ACC112 (cell line): ENCODE data around the gene DYNC1I1.

Source experiments
- H2AFZ ChIP-seq: fragments of 200-600 bp; sonication (generic); one replicate; pipeline ENCODE4 v1.6.0; 2017; ENCODE audit warnings: antibody characterized with exemption, low read length; ENCODE audit not compliant: unreplicated experiment
- H3K27ac ChIP-seq: fragments of 200-600 bp; sonication (generic); 2 replicates; pipeline ENCODE4 v1.5.1; 2014; ENCODE audit warnings: low read depth, mild to moderate bottlenecking, antibody characterized with exemption, low read length, moderate library complexity
- H3K27me3 ChIP-seq: fragments of 200-600 bp; sonication (generic); 2 replicates; pipeline ENCODE4 v1.6.1; 2014; ENCODE audit warnings: mild to moderate bottlenecking, antibody characterized with exemption, low read length, moderate library complexity, mixed read lengths; ENCODE audit not compliant: insufficient read depth
- H3K36me3 ChIP-seq: fragments of 200-600 bp; sonication (generic); 2 replicates; pipeline ENCODE4 v1.6.1; 2016; ENCODE audit warnings: mild to moderate bottlenecking, antibody characterized with exemption, low read length, moderate library complexity, mixed read lengths; ENCODE audit not compliant: insufficient read depth
- H3K4me1 ChIP-seq: fragments of 200-600 bp; sonication (generic); one replicate; pipeline ENCODE4 v1.6.1; 2016; ENCODE audit warnings: low read length, mixed read lengths; ENCODE audit not compliant: insufficient read depth, unreplicated experiment, control insufficient read depth
- H3K4me3 ChIP-seq: fragments of 200-600 bp; sonication (generic); 2 replicates; pipeline ENCODE4 v1.5.1; 2014; ENCODE audit warnings: mild to moderate bottlenecking, low read depth, low read length
- H3K79me2 ChIP-seq: fragments of 200-600 bp; sonication (generic); one replicate; pipeline ENCODE4 v1.6.0; 2016; ENCODE audit warnings: low read length; ENCODE audit not compliant: control insufficient read depth, unreplicated experiment, insufficient read depth

The DYNC1I1 gene

DNA sequence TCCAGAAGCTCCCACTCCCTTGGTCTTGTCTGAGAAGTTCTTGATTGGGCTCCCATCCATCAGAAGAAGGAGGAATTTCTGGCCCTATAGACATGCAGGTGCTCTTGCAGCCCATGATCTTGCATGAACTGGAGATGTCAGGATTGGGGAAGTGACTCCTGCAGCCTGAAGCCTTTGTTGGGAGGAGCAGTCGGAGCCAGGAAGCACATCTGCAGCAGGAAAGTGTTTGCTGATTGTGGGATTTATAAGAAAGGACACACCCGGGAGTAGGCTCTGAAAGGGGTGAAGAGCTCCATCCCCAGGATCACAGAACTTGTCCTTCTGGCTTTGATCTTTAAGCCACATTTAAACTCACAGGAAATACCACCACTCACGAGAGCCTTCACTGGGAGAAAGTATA, 185.2 kb downstream of the DYNC1I1 start:
- H3K27me3 ChIP-seq = peaks cover 40% of the 10 kb centered on the region; the same call in 1 of the 2 replicates
- no peak overlapping the region for H3K4me3 ChIP-seq
- no peaks in the 10 kb centered on the region for H3K79me2 ChIP-seq
- H2AFZ ChIP-seq = no peak overlapping the region
- no peaks in the 10 kb centered on the region for H3K4me1 ChIP-seq
- no peak overlapping the region for H3K27ac ChIP-seq
- no peaks in the 10 kb centered on the region for H3K36me3 ChIP-seq

DNA sequence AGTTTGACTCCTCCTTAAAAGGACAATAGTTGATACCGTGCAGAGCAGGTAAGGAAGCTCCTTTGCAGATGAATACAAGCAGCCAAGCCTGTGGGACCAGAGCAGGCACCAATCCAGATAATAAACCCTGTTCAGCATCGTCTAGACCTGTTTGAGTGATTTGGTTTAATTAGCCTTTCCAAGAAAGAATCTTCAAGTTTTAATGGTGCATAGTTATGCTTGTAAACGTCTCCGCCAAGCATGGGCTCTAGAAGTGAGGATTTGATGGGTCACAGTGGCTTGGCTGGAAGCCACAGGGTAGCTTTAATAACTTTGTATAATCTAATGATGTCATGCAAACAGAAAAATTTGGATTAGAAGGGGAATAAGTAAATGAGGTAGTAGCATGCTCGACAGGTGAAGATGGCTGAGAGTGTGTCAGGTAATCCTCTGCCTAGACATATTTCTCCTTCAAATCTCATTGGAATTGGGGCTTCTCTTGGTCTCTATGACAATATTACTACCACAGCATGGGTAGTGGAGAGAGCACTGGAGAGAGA, 188.4 kb downstream of the DYNC1I1 start:
- Histone ChIP-seq H3K36me3 (no peaks in the 10 kb centered on the region), H3K4me1 (no peaks in the 10 kb centered on the region), H3K27ac (no peak overlapping the region), H3K4me3 (no peak overlapping the region), H3K79me2 (no peaks in the 10 kb centered on the region), H3K27me3 (peaks cover 41% of the 10 kb centered on the region; the same call in 1 of the 2 replicates), H2AFZ (no peak overlapping the region)

DNA sequence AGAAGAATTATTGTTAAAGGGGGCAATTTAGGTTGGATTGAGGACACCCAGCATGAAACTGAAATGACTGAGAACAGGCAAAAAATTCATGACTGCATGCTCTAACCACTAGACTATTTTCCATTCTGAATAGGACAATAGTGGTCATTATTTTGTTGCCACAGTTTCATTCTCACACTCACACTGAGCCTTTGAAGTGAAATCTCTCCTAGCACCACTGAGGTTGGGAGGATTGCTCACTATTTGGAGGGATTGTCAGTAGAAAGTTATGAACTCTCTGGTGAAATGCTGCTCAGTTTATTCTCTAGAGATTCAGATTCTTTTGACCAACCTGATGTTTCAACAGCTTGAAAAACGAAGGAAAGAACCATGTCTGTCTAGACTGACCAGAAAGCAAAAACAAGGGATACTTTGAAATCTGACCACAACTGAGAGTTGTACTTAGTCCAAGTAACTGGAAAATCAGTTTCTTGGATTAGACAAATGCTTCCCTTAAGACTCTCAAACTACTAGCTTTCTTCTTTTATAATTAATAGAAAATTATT, 191.2 kb downstream of the DYNC1I1 start:
- peaks cover 32% of the 10 kb centered on the region; the same call in 1 of the 2 replicates for H3K27me3 ChIP-seq
- no peak overlapping the region for H3K27ac ChIP-seq
- H2AFZ ChIP-seq = no peak overlapping the region
- no peaks in the 10 kb centered on the region for H3K36me3 ChIP-seq
- H3K4me1 ChIP-seq = no peaks in the 10 kb centered on the region
- no peak overlapping the region for H3K4me3 ChIP-seq
- H3K79me2 ChIP-seq = no peaks in the 10 kb centered on the region

DNA sequence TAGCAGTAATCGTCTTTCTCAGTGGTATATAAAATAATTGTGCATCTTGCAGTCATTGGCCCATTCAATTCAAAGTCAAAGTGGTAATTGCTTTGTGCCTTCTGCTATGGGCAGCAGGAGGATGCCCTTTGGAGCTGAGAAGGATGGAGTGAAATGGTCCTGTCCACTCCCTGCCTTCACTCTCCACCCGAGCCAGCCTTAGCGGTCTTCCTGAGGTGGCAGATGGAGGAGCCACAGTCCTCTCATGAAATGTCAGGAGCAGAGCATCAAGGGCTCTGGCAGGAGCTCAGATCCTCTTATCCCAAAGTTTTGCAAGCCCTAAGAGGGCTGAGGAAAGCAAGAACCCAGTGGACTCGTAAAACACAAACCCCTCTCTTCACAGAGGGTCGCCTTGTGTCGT, 199.4 kb downstream of the DYNC1I1 start:
- Histone ChIP-seq H3K27me3 (peaks cover 8% of the 10 kb centered on the region), H3K79me2 (no peaks in the 10 kb centered on the region), H3K27ac (no peak overlapping the region), H2AFZ (no peak overlapping the region), H3K4me3 (no peak overlapping the region), H3K4me1 (no peaks in the 10 kb centered on the region), H3K36me3 (no peaks in the 10 kb centered on the region)

DNA sequence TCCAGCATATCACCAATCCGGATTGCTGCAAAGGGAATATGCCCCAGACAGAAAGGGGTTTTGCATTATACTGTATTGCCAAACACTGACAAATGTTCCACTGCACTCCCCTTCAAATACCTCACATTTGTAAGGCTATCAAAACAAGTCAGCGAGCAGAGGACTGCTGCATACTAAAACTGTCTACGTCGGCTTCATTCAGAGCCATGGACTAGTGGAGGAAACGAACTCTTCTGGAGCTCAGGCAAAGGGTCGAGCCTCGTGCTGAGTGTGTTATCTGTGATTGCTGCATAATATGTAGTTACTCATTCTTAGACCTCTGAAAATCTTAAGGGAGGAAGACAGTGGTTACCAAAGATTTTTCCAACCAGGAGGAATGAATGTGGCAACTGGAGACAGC, 200.2 kb downstream of the DYNC1I1 start:
- Histone ChIP-seq H2AFZ (no peak overlapping the region), H3K4me1 (no peaks in the 10 kb centered on the region), H3K27ac (no peak overlapping the region), H3K27me3 (peaks cover 8% of the 10 kb centered on the region), H3K79me2 (no peaks in the 10 kb centered on the region), H3K36me3 (no peaks in the 10 kb centered on the region), H3K4me3 (no peak overlapping the region)

DNA sequence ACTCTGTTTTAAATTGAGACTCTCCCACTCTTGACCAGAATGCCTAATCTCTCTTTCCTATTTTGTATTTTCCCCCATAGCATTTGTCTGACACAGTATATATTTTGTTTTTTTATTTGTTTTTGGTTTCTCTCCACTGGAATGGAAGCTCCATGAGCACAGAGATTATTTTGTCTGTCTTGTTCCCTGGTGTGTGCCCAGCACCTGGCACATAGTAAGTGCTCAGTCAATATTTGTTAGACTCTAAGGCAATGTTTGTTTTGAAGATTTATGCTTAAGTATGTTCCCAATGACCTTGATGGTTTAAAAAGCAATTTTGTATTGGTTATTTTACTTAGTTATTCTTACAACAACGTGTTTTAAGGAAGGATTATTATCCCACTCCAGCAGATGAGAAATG, 201.8 kb downstream of the DYNC1I1 start:
- H3K36me3 ChIP-seq = no peaks in the 10 kb centered on the region
- no peak overlapping the region for H2AFZ ChIP-seq
- H3K4me1 ChIP-seq = no peaks in the 10 kb centered on the region
- H3K79me2 ChIP-seq = no peaks in the 10 kb centered on the region
- peaks cover 8% of the 10 kb centered on the region for H3K27me3 ChIP-seq
- H3K27ac ChIP-seq = no peak overlapping the region
- H3K4me3 ChIP-seq = no peak overlapping the region

DNA sequence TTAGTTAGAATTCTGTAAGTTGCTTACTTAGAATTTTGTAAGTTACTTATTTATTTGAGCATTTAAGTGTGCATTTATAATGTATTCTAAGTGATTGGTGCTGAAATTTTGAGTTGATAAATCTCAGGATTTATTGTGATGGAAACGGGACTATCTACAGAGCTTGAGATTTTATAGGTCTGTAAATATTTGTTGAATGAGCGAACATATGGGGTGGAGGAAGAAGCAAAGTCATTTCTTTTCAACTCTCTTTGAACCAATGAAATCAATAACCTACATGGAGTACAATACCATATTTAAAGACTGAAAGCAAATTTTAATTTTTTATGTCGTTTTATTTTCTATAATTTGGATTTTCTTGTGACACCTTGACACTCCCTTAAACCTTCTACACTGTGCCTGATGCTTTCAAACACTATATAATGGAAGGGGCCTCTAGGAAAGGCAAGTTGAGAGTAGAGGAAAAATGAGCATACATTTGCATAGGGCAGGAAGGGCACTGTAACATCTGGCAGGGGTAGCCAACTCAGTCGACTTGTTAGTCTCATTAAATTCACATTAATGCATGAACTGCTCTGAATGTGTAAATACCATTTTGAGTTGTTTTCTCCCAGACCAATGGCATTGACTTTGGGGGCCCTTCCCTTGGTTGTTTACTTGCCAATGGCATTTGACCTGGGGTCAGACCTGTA, 204.2 kb downstream of the DYNC1I1 start:
- H3K4me1 ChIP-seq = no peaks in the 10 kb centered on the region
- no peak overlapping the region for H2AFZ ChIP-seq
- no peak overlapping the region for H3K27ac ChIP-seq

DNA sequence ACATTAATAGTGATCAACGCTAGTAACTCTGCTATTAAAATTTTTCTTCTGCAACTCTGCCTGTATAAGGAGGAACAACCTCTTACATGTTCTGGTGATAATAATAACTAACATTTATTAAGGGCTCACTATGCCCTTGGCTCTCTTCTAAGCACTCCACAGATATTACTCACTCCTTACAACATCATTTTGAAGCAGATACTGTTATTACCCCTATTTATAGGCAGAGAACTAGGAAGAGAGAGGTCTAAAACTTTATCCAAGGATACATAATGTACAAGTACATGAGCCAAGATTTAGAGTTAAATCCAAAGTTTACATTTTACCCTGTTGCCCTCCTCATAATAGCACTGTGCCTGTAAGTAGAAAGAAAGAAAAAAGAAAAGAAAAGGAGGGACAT, 205.6 kb downstream of the DYNC1I1 start:
- Histone ChIP-seq H3K27me3 (peaks cover 8% of the 10 kb centered on the region), H3K36me3 (no peaks in the 10 kb centered on the region), H2AFZ (no peak overlapping the region), H3K79me2 (no peaks in the 10 kb centered on the region), H3K4me1 (no peaks in the 10 kb centered on the region), H3K27ac (no peak overlapping the region), H3K4me3 (no peak overlapping the region)

More for the DNA sequence above, 204.2 kb downstream of the DYNC1I1 start:
- Histone ChIP-seq H3K27me3 (peaks cover 8% of the 10 kb centered on the region), H3K36me3 (no peaks in the 10 kb centered on the region), H3K4me3 (no peak overlapping the region), H3K79me2 (no peaks in the 10 kb centered on the region)

DNA sequence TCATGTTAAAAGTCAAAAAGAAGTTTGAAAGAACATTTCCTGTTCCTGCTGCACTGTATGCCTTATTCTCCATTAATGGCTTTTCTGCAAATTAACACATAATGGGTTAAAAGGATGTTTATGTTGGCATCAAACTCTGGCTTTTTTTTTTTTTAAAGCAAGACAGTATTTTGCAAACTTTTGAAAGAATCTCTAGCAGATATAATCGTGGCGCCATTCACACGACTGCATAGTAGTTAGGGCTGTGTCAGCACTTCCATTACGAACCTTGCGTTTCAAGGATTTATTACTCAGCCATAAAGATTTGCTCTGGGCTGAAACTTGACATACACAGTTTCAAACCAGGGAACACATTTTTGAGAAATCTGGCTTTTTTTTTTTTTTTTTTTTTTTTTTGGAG, 207.8 kb downstream of the DYNC1I1 start:
- Histone ChIP-seq H3K4me1 (no peaks in the 10 kb centered on the region), H3K79me2 (no peaks in the 10 kb centered on the region), H3K4me3 (no peak overlapping the region), H3K27me3 (peaks cover 3% of the 10 kb centered on the region), H3K27ac (no peak overlapping the region), H3K36me3 (no peaks in the 10 kb centered on the region), H2AFZ (no peak overlapping the region)

DNA sequence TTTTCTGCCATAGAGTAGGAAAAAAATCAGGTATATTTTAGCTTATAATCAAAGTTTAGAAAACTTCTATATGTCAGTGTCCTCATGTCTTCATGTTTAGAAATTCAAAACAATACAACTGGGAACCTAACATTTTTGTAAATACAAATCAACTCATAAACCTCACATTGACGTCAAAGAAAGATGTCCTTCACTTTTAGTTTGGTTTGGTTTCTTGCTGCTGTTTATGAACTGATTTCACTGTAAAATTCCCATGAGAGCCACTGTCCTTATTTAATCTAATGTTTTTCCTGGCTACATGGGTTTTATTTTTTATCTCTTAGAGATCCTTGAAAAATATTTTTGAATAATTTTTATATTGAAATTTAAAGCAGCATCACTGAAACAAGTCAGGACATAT, 208.4 kb downstream of the DYNC1I1 start:
- Histone ChIP-seq H3K4me3 (no peak overlapping the region), H3K4me1 (no peaks in the 10 kb centered on the region), H3K27ac (no peak overlapping the region), H3K79me2 (no peaks in the 10 kb centered on the region), H3K27me3 (no peaks in the 10 kb centered on the region), H2AFZ (no peak overlapping the region), H3K36me3 (no peaks in the 10 kb centered on the region)

DNA sequence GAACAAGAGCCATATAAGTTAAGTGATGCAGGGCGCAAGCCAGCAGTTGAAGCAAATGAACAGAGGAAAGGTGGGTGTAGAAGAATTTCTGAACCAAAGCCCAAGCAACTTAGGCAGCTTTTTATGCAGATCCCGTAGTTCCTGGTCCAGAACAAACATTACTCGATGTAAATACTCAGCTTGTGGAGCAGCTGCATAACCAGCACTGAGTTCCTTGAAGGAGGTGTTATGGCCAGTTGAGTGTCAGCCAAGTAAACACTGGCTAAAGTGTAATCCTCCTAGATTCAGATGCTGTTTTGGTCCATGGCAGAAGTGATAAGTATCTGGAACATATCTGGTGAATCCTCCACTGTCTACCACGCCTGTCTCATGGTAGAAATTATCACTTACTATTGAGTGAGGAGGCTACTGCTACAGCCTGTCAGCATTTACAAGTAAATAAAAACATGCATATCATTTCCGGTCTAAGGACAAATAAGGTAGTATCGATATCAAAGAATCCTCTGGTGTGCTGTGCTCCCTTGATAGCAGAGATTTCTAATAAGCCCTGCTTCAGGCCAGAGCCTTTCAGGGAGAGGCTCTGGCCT, 213.9 kb downstream of the DYNC1I1 start:
- Histone ChIP-seq H3K4me1 (no peaks in the 10 kb centered on the region), H3K79me2 (no peaks in the 10 kb centered on the region), H3K4me3 (no peak overlapping the region), H3K27ac (no peak overlapping the region), H2AFZ (no peak overlapping the region), H3K36me3 (no peaks in the 10 kb centered on the region), H3K27me3 (0 out of 2 replicates have a peak, but pooled peaks cover 7% of the 10 kb centered on the region)
